ENCODE data around the gene BEND2.
"Not testable (repeated sequence)": the region's sequence is repeated elsewhere in the genome, so short reads cannot be mapped to it uniquely, and the experiment has no call there.

The BEND2 gene

DNA sequence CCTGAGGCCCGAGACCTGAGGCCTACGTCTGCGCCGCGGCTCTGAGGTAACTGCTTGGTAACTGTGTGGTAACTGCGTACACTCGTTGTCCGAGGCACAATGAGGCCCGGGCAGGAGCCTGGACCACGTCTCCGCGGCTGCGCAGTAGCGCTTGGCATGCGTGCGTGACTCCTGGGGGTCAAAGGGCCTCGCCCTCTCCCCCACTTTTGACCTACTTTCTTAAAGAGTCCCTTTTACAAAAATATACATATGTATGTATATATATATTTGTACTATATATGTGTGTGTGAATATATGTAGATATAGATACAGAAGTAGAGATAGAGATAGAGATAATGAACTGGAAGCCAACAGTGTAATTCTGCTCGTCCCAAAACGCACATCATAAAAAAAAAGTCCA lies at the start of gene BEND2:
BEND2 (minus strand) TSS at position 101 of the 400 bp plus-strand sequence. CDS start 136 bp downstream, outside the sequence.
- no peak for DNase-seq

DNA sequence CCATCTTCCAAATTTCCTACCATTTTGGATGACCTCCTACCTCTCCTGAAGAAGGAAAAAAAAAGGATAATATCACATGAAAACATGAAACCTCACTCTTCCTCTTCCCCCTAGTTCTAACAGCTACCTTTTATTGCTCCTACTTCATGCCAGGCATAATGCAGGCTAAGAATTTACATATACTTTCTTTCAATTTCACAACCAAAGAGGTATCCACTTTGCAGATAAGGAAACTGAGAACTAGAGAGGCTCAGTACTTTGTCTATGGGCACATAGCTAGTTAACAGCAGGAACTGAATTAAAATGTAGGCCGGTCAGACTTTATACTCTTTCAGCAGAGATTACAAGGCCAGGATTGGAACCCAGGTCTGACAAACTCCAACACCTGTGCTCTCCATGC lies 34.4 kb upstream of the BEND2 start:
- DNase-seq: no peak

DNA sequence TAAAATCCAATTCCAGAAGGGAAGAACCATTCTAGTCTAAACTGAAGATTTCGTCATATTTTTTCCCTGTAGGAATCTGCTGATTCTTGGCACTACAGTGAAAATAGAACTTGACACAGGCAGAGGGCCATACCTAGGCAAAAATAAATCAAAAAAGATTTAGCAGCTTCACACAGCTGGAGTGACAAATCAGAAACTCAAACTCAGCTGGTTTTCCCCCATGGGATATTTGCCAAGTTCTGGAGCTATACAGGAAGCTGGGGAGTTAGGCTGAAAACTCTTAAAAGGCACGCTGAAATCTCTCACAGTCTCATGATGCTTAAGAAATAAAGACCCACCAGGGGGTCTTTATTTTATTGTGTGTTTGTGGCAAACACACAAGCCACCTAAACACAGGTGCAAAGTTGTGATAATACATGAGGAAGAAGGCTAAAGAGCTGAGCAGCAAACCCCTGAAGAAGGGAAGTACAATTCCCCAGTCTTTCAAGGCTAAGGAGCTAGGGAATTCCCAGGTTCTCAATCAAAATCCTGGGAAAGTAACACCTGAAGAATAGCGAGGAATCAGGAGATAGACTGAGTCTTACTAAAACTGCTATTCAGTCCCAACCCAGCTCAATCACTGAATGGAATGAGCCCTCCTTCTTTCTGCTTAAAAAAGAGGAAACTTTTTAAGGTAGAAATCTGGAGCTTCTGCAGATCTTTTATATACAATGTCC lies 32.1 kb upstream of the BEND2 start:
- no peak for DNase-seq

DNA sequence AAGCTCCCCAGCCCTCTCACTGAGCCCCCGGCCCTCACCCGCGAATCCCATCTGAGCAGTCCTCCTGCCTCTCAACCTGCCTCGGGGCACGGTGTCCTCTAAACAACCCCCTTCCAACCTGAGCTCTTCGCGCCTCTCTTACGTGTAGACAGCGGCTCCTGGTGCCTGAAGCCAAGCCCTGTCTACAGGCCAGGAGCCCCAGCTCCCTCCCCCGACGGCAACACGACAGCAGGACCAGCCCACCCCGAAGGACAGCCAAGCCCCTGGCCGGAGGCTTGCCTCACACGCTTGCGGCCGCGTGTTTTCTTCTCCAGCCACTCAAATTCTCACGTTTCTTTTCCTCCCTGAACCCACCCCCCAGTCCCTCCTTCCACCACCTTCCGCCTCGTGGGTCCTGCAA lies 9.0 kb upstream of the BEND2 start:
- not testable (repeated sequence) for DNase-seq

DNA sequence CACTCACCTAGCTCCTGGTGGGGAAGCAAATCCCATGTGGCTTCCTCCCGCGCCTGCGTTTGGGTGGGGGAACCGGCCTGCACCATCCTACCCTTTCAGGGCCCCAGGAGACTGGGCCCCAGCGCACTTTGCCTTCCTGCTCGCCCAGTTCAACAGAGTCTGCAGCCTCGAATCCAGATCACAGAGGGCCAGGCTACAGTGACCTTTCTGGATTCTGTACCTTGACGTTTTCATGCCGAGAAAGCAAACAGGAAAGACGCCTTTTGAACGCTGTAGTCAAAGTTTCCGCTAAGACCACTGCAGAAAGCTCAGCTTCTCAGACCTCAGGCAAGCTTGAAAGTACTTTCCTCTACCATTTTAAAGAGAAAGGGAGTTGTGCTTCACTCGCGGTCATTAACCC lies 7.4 kb upstream of the BEND2 start:
- DNase-seq: no peak

DNA sequence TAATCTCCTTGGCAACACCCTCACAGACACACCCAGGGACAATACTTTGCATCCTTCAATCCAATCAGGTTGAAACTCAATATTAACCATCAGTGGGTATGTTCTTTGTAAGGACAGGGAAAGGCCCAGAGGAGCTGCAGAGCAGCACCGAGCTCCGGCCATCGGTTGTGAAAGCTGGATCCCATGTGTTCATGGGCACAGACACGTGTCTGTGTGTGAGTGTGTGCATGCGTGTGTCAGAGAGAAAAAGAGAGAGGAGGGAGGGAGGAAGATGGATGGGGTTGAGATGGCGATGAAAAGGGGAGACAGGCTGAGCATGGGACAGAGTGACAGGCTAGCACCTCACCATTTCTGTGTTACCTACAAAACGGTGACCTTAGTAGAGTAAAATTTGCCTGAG lies 6.8 kb upstream of the BEND2 start:
- no peak for DNase-seq

DNA sequence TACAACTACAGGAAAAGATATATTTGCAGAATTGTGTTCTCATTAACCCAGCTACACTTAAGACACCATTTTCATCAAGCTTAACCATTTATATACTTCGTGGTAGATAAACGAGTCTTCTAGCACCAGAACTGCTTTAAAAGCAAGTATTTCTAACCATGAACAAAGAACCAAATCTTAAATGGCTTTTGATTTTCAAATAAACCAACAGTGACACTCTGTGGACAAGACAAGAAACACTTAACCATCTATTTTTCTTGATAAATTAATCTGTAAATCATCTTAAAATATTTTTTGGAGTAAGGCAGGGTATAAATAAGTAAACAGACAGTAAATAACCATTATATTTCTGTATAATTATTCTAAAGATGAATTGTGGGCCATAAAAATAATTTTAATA lies 10.2 kb downstream of the BEND2 start:
- DNase-seq: peak; percentile 56

DNA sequence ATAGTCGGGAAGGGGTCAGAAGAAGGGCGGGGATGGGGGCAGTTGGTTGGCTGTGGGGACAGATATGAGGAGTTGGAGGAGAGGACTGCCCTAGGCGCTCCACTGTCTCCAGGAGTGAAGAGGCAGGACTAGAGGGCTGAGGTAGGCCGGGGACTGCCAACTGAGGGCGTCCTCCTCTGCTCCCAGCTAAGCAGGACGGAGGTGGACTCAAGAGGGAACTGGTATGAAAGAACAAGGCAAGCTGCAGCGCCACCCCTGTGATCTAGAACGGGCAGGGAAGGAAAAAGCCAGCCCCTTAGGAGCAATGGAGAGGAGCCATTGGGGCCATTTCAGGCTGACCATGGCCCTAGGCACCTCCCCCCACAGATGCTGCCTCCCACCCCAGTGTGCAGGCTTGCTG lies 14.0 kb downstream of the BEND2 start:
- no peak for DNase-seq

DNA sequence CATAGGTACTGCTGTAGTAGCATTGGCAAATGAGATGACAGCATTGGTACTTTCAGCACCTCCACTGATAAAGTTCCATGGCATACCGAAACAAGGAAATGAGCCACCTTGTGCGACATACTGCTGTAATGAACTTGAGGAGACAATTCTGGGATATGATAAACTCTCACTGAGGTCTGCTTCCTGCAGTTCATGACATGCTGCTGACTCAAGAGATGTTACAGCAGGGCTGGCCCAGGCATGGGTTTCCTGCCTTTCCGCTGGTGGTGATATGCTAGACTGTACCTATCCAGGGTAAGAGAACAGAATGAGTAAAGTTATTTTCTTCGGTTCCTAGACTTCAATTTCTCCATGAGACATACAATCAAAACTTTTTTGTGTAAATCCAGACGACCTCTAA lies 17.1 kb downstream of the BEND2 start:
- DNase-seq: no peak

DNA sequence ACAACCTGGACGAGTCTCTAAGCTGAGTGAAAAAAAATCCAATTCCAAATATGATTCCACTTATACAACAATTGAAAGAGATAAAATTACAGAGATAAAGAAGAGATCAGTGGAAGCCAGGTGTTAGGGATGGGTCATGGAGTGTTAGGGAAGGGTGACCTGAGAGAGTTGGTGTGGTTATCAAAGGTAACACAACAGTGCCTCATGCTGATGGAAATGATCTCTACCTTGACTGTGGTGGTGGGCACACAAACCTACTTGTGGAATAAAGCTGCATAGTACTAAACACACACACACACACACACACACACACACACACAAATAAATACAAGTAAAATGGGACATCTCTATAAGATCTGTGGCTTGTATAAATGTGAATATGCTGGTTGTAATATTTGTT lies 26.0 kb downstream of the BEND2 start:
- peak; percentile 71 for DNase-seq

DNA sequence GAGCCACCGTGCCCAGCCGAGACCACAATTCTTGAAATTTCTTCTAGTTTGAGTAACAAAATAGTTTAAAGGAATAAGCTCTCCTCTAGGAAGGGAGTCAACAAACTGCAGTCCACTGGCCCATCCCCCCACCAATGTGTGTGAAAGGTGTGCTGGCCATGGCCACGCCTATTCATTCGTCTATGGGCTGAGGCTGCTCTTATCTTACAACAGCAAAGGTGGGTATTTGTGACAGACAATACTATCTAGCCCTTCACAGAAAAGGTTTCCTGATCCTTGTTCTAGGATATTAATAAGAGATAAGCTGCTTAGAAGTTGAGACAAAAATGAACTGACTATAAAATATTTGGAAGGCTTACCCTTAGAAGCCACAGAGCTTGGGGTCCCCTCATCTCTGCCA lies 41.2 kb downstream of the BEND2 start:
- DNase-seq: no peak

DNA sequence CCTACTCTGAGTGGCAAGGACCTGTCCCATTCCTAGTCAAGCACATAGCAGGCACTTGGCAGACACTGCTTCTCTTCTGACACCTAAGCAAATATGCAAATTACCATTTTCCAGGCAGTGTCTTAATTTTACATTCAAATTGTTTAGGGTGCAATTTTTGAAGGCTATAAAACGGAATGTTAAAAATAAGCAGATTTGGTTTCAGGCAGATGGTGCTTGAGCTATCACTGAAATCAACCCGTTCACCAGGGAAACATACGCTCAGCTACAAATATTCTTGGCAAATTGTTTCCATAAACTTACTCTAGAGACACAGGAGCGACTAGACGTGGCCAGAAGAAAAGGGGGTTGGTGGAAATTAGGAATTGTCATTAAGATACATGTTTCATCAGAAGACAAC lies 45.7 kb downstream of the BEND2 start:
- DNase-seq: no peak

DNA sequence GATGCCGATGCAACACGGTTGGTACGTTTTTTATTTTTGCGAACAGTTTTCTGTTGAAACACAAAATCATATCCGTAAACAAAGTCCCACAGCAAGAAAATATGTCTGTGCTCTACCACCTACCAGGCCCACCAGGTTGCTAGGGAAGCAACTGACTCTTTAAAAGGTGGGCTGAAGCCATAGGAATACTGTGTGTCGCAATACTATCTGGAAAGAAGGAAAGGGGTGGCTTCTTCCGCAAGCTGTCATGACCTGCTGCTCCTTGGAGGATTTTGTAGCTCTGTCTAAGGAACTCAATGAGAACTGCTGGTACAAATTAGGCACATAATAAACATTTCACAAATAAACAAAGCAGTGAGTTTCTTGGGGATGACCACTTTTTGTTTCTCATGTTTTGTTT lies 46.5 kb downstream of the BEND2 start:
- DNase-seq: no peak

DNA sequence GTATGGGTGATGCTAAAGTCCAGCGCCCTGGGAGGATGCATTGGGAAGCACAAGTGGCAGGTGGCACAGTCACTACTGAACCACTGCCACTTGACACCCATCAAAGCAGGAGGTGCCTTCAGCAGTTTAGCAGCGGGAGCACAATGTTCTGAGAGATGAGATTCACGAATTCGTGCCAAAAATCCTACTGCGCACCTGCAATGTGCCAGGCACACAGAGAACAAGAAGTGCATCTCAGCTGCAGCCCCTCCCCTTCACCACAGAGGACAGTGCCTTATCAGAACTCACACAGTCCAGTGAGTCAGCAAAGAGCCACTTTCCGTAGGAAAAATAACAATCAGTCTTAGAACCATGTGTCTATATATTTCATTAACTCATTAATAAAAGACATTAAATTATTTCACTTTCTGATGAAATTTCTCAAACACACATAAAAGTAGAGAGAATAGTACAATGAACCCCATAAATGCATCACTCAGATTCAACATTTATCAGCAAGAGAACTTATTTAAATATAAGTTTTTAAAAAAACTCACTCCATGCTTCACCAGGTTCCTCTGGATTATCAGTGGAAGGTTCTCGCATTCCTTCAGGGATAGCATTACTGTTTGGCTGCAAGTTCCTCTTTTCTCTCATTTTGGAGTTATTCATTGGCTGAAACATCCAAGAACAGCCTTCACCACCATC lies 47.0 kb downstream of the BEND2 start:
- DNase-seq: peak; percentile 85

DNA sequence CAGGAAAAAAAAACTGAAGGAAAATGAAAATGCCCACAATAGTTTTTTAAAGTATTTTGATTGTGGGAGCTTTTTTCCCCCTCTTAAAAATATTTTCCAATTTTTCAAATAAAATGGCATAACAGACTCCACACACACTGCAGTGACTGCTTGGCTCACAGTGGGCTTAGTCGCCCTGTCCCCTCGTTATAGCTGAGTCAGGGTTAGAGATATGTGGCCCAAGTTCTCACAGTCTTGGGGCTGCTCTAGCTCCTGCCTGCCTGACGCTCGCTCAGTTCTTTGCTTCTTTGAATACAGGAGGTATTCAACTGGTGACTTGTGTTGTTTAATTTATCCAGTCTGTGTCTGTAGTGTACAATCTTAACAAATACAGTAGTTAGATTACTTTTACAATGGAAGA lies 47.7 kb downstream of the BEND2 start:
- DNase-seq: peak; percentile 18

DNA sequence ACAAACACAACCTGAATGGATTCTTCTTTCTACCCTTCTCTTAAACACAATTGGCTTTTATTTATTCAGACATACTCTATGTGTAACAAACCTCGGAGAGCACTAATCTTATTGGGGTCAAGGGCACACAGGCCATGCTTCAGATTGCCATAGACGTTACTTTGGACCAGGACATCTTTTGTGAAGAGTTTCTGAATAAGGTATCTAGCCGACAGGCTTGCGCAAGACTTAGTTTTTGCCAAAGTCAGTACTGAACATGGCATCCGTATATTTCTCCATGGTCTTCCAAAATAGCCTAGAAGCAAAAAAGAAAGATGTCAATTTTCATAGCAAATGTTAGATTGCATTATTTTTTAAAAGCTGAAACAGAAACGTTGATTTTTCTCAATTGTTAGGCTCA lies 49.8 kb downstream of the BEND2 start:
- no peak for DNase-seq

DNA sequence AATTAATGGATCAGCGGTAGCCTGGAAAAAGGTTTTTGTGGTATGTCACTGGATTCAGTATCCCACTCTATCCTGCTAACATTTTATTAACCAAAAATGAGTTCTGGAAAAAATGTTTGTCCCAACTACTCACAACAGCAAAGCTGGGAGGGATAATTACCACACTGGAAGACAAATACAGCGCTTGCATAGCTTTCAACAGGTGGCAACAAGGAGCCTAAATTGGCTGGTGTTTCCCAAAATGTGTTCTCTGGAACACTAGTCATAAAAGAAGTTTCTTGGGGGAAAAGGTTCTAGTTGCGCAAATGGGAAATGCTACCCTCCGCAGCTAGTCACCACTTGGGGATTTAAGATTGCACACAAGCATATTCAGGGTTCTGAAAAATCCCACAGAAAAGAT lies 54.6 kb downstream of the BEND2 start:
- no peak for DNase-seq

DNA sequence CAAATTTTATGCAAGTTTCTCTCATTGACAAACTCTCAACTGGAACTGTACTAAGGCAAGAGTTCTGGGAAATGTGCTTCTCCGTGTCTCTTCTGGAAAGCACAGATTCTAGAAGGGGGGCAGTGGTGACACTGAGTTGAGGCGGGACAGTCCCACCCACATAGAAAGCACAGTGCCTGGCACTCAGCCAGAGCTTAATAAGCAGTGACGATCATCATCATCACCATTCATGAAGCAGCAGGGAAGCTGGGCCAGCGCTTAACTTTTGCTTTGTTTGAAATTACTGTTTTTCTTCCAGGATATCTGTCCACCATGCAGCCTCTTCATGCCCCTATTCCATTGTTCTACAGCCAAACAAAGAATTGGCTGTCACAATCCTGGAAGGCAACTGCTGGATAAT lies 60.3 kb downstream of the BEND2 start:
- no peak for DNase-seq

DNA sequence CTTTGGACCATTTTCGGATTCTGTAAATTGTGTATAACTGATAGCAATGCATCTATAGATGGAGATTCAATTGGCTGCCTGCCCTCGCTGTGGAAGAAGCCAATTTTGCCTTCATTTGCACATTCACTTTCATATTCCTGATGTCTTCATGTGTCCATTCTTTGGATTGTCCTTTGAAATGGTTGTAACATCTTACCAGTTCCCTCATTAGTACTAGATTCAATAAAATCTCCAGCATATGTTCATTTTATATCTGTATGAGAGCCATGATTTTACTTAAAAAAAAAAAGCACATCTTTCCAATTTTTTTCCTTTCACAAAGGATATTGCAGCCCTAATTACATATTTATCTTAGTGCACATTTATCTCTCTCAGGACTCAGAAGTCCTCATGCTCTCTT lies 61.7 kb downstream of the BEND2 start:
- no peak for DNase-seq

DNA sequence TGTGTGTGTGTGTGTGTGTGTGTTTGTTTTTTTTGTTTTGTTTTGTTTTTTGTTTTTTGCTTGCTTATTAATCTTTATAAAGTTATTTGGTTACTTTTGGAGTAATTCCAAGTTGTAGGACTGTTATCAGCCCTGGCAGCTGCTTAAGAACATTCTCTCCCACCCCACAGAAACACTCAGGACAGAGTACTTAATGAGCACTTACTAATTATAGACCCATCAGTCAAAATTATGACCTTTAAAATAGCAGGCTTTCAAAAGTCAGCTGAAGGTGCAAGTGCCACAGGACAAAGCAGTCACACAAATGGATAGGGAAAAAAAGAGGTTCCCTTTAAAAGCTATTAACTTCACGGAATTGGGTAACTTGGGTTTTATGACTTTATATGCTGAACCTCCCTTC lies 69.0 kb downstream of the BEND2 start:
- no peak for DNase-seq

DNA sequence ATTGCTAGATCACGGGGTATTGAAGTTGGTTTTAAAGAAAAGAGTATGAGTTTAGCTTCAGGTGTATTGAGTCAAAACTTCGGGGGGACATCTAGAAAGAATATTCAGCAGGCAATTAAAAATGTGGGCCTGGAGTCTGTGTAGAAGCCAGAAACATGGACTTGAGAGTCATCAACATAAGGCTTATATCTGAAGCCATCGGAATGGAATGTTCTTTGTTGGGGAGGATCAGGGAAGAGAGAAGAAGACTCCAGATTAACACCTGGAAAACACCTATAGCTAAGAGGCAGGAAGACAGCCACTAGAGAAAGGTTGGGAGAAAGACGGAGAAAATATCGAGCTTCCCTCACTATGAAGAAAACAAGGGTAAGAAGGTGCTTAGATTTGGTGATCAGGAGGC lies 69.5 kb downstream of the BEND2 start:
- DNase-seq: no peak

DNA sequence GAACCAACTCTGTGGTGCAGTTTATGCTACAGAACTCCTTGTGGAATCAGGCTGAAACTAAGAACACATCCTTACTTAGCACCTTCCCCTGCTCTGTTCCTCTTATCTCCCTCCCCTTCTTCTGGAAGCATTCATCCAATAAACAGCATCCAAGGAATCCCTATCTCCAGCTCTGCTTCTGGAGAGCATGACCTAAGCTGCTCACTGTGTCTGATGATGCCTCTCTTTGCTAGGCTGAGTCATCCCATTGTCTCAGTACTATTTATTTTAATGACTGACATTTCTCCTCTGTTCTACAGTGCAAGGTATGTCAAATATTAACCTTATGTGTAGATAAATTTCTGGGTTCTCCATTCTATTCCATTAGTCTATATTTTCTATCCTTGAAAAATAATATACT lies 71.2 kb downstream of the BEND2 start:
- peak; percentile 93 for DNase-seq

DNA sequence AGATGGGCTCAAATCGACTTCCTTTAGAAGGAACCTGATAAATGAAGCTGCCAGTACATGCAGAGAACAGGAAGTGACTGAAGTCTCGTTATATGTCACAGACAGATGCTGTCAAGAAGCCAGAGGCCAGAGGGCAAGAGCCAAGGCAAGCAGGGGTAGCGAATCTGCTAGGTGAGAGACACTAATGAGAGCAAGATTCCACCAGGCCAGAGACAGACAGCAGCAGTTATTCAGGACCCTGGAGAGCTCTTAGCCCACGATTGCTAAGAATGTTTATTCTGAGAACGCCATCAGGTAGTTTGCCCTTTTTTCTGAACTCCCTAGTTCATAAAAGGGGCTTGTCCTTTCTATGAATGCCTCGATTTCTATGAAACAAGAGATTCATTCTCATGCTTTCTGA lies 73.7 kb downstream of the BEND2 start:
- peak; percentile 62 for DNase-seq

DNA sequence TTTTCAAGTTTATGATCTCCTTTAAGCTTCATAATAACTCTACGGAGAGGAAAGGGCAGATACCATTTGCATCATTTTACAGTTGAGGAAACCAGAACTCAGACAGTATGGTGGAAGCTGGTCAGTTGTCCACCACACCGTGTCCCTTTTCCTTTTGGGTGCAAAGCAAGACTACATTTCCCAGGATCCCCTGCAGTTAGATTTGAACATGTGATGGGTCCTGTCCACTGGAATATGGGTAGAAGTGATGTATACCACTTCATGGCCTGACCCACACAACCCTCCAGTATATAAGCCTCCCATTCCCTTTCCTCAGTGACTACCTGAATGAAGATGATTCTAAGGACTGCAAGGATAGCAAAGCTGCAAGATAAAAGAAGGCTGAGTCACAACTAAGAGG lies 74.7 kb downstream of the BEND2 start:
- DNase-seq: peak; percentile 36

DNA sequence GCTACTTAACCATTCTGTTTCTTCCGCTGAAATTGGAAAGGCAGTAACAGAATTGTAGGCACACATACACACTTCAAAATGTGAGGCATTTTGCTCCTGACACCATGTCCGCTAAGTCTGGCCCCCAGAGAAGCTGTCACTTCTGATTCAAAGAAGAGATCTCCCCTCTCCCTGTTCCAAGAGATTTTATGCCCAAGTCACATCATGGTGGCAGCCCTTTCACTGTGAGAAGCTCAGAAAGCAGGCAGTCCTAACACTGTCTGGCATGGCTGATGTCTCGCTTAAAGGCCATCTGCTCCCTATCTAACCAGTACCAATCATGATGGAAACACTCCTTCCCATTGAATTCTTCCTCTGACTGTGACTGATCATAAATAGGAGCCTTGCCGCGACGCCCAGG lies 83.9 kb downstream of the BEND2 start:
- DNase-seq: no peak
